ENCODE measurements around the gene RPL7L1.
"Not testable (repeated sequence)": the region's sequence is repeated elsewhere in the genome, so short reads cannot be mapped to it uniquely, and the experiment has no call there.

RPL7L1 gene

GRCh38 chr6:42877695-42878094, 1.7 kb upstream of the RPL7L1 start:
- peak overlapping the region; percentile 67 for H3K27ac Mint-ChIP-seq
- H3K9me3 Mint-ChIP-seq: no peaks in the 10 kb centered on the region

GRCh38 chr6:42880240-42880817, 913 bp downstream of the RPL7L1 start:
- H3K4me3 Mint-ChIP-seq: peak overlapping the region; percentile 90
- H3K36me3 Mint-ChIP-seq: peaks cover 21% of the 10 kb centered on the region
- H3K9me3 Mint-ChIP-seq, DNase-seq, H3K27me3 Mint-ChIP-seq: not testable (repeated sequence)
- H3K27ac Mint-ChIP-seq: peak overlapping the region; percentile 95
- H3K4me1 Mint-ChIP-seq: peaks cover 42% of the 10 kb centered on the region
- CTCF ChIA-PET: interaction anchor here (1.1 to 5.2 kb wide), 7 partner anchors 10 to 333 kb away, joined by 3 to 38 read pairs (median 4); partner anchors contain the start of gene TBCC

More at GRCh38 chr6:42877695-42878094, 1.7 kb upstream of the RPL7L1 start:
- H3K27me3 Mint-ChIP-seq: no peaks in the 10 kb centered on the region
- no peak for DNase-seq
- CTCF ChIA-PET: interaction anchor here (0.6 to 5.2 kb wide), 8 partner anchors 9 to 215 kb away, joined by 3 to 38 read pairs (median 3); no protein-coding TSS in a partner anchor
- H3K4me3 Mint-ChIP-seq: peak overlapping the region; percentile 15
- peaks cover 5% of the 10 kb centered on the region for H3K36me3 Mint-ChIP-seq
- peaks cover 29% of the 10 kb centered on the region for H3K4me1 Mint-ChIP-seq

GRCh38 chr6:42880871-42881270, 1.5 kb downstream of the RPL7L1 start:
- CTCF ChIA-PET: interaction anchor here (2.6 to 5.2 kb wide), 2 partner anchors 9 to 218 kb away, joined by 6 to 38 read pairs; a partner anchor contains a TSS
- H3K4me3 Mint-ChIP-seq: peak overlapping the region; percentile 90
- not testable (repeated sequence) for DNase-seq, H3K27me3 Mint-ChIP-seq, H3K9me3 Mint-ChIP-seq
- H3K36me3 Mint-ChIP-seq: peaks cover 24% of the 10 kb centered on the region
- H3K27ac Mint-ChIP-seq: peak overlapping the region; percentile 95
- peaks cover 42% of the 10 kb centered on the region for H3K4me1 Mint-ChIP-seq

DNA sequence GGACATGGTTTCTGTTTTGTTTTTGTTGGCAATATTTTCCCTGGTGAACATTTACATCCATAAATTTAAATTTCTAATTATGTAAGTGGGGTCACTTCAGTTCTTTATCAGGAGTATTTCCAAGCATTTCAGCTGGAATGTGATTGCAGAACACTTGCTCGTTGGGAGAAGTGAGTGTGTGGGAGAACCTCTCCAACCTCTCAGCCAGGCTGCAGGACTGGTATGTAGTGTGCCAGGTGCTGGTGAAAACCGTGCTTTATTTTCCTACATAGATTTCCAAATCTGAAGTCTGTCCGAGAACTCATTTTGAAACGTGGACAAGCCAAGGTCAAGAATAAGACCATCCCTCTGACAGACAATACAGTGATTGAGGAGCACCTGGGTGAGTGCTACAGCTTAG, 6.3 kb downstream of the RPL7L1 start:
- Mint-ChIP-seq H3K27ac (no peak overlapping the region), H3K27me3 (no peaks in the 10 kb centered on the region), H3K4me1 (peaks cover 39% of the 10 kb centered on the region), H3K36me3 (peaks cover 39% of the 10 kb centered on the region), H3K4me3 (no peak overlapping the region), H3K9me3 (no peaks in the 10 kb centered on the region)
- CTCF ChIA-PET: interaction anchor here (1.1 kb wide), 1 partner anchor 159 kb away, joined by 3 read pairs; no protein-coding TSS in a partner anchor
- no peak for DNase-seq

DNA sequence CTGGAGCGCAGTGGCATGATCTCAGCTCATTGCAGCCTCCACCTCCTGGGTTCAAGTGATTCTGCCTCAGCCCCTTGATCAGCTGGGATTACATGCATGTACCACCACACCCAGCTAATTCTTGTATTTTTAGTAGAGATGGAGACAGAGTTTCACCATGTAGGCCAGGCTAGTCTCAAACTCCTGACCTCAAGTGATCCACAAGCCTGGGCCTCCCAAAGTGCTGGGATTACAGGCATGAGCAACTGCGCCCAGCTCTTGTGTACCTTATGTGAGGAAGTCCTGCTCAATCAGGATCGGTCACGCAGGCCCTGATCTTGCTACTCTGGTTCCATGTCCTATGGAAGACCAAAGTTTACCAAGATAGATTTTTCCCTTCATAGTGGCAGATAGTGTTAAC, 8.8 kb downstream of the RPL7L1 start:
- H3K4me3 Mint-ChIP-seq, H3K27me3 Mint-ChIP-seq, CTCF ChIA-PET, DNase-seq, H3K9me3 Mint-ChIP-seq: not testable (repeated sequence)
- peaks cover 35% of the 10 kb centered on the region for H3K36me3 Mint-ChIP-seq
- peaks cover 37% of the 10 kb centered on the region for H3K4me1 Mint-ChIP-seq
- H3K27ac Mint-ChIP-seq: peak overlapping the region; percentile 39

- H3K27me3 Mint-ChIP-seq: no peaks in the 10 kb centered on the region
- no peaks in the 10 kb centered on the region for H3K9me3 Mint-ChIP-seq
- DNase-seq: no peak
- peak overlapping the region; percentile 89 for H3K4me3 Mint-ChIP-seq
- H3K27ac Mint-ChIP-seq: peak overlapping the region; percentile 90
- peaks cover 30% of the 10 kb centered on the region for H3K4me1 Mint-ChIP-seq
- CTCF ChIA-PET: interaction anchor here (1.3 to 1.6 kb wide), 2 partner anchors 10 to 163 kb away, joined by 5 to 6 read pairs; partner anchors contain the start of gene RPL7L1
- peaks cover 24% of the 10 kb centered on the region for H3K36me3 Mint-ChIP-seq
Observed at GRCh38 chr6:42889815-42890214, 10.4 kb downstream of the RPL7L1 start.

DNA sequence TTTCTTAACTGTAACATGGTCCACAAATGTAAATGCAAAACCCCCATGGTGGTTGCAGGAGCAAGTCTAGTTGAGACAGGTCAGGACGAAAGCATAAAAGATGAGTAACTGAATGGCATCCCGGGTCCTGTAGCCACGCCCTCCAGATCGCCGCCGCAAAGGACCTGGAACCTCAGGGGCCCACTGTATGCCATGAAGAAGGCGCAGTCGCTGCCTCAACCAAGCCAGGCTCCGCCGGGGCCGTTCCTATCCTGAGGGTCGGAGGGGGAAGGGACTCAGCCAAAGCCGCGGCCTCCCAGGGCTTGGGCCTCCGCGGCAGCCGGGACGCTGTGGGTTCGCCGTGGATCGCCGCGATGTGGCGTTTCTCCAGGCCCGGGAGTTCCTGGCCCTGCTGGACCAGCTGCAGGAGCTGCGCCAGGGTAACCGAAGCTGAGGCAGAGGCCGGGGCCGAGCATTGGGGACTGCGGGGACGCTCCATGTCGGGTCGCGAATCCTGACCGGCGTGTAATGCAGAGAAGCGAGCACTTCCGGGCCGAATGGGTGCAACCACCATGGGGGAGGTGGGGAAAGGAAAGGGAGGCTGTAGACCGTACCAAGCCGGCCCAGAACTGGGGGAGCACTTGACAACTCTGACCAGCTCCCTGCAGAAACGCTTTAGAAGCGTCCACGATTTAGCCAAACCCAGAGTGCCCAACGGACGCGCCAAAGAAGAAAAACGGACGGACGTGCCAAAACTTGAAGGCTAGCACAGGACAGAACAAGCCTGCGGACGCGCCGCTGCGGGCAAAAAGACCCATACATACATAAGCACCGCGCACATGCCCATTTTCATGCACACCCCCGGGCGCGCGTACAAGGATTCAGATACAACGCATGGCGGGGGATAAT, 11.1 kb downstream of the RPL7L1 start:
- H3K27me3 Mint-ChIP-seq: no peaks in the 10 kb centered on the region

GRCh38 chr6:42891199-42891722, 11.8 kb downstream of the RPL7L1 start:
- Mint-ChIP-seq H3K9me3 (no peaks in the 10 kb centered on the region), H3K36me3 (peaks cover 15% of the 10 kb centered on the region)

More for the DNA sequence above, 11.1 kb downstream of the RPL7L1 start:
- Mint-ChIP-seq H3K27ac (peak overlapping the region; percentile 90), H3K4me3 (peak overlapping the region; percentile 89), H3K4me1 (peaks cover 30% of the 10 kb centered on the region), H3K36me3 (peaks cover 22% of the 10 kb centered on the region), H3K9me3 (no peaks in the 10 kb centered on the region)
- peak; percentile 95 for DNase-seq
- CTCF ChIA-PET: interaction anchor here (1.0 to 1.6 kb wide), 4 partner anchors 9 to 197 kb away, joined by 3 to 6 read pairs (median 4); partner anchors contain the start of gene RPL7L1

DNA sequence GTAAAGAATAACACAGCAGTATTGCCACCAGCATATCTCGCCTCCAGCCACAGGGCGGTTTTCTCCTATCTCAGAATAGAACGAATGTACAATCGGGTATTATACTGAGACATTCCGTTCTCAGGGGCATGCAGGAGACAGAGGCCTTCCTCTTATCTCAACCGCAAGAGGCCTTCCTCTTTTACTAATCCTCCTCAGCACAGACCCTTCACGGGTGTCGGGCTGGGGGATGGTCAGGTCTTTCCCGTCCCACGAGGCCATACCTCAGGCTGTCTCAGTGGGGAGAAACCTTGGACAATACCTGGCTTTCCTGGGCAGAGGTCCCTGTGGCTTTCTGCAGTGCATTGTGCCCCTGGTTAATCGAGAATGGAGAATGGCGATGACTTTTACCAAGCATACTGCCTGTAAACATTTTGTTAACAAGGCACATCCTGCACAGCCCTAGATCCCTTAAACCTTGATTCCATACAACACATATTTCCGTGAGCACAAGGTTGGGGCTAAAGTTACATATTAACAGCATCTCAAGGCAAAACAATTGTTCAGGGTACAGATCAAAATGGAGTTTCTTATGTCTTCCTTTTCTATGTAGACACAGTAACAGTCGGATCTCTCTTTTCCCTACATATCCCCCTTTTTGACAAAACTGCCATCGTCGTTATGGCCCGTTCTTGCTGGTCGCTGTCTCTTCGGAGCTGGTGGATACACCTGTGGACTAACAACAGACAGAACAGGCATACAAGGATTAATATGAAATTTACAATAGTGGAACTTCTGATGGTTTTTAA, 14.8 kb downstream of the RPL7L1 start:
- H3K27ac Mint-ChIP-seq, DNase-seq, H3K9me3 Mint-ChIP-seq, H3K36me3 Mint-ChIP-seq, H3K27me3 Mint-ChIP-seq, H3K4me3 Mint-ChIP-seq: not testable (repeated sequence)
- CTCF ChIA-PET: interaction anchor here (0.7 kb wide), 1 partner anchor 7 kb away, joined by 3 read pairs; no protein-coding TSS in a partner anchor
- peaks cover 23% of the 10 kb centered on the region for H3K4me1 Mint-ChIP-seq

More at GRCh38 chr6:42891199-42891722, 11.8 kb downstream of the RPL7L1 start:
- Mint-ChIP-seq H3K27me3 (no peaks in the 10 kb centered on the region), H3K4me3 (peak overlapping the region; percentile 89), H3K4me1 (peaks cover 28% of the 10 kb centered on the region), H3K27ac (peak overlapping the region; percentile 90)
- CTCF ChIA-PET: interaction anchor here (0.6 to 1.6 kb wide), 7 partner anchors 9 to 198 kb away, joined by 3 to 5 read pairs (median 3); partner anchors contain the start of gene RPL7L1
- DNase-seq: no peak

DNA sequence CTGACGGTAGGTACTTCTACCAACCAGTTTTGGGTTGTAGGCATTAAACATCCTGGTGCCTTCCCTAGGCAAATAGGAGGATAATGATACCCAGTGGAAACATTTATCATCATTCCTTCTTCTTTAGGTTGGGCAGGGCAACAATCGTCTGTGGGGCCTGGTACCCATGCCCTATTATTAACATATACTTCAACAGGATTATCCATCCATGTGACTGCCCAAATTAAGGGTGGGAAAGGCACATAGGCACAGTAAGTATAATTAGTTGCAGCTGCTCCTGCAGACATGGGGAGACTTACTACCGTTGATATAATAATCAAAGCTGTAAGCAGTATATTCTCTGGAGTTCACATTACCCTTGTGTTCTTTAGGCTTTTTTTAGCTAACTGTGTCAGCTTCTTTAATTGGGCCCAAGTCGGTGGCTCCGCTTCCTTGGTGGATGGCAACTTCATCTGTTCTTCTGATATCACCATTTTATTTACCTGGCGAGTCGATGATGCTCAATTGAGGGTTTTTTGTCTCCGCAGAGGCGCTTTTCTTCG, 16.8 kb downstream of the RPL7L1 start:
- Mint-ChIP-seq H3K27me3 (peaks cover 3% of the 10 kb centered on the region), H3K9me3 (no peaks in the 10 kb centered on the region), H3K36me3 (no peaks in the 10 kb centered on the region), H3K4me3 (no peak overlapping the region), H3K27ac (no peak overlapping the region), H3K4me1 (peaks cover 8% of the 10 kb centered on the region)
- DNase-seq: no peak
- CTCF ChIA-PET: interaction anchor here (1.0 to 1.1 kb wide), 2 partner anchors 235 to 247 kb away, joined by 3 to 7 read pairs; no protein-coding TSS in a partner anchor

DNA sequence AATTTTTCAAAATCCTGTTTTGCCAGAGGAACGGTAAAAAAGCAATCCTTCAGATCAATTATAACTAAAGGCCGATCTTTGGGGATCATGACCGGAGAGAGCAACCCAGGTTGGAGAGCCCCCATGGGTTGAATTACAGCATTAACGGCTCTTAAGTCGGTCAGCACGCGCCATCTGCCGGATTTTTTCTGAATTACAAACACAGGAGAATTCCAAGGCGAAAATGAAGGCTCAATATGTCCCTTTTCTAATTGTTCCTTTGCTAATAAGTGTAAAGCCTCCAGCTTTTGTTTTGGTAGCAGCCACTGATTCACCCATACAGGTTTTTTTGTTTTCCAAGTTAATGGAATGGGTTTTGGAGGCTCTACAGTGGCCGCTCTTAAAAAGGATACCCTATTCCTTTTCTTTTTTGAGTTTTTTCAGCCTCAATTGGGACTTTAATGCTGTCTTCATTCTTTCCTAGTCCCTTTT, 19.5 kb downstream of the RPL7L1 start:
- Mint-ChIP-seq H3K4me3 (no peak overlapping the region), H3K9me3 (no peaks in the 10 kb centered on the region), H3K27ac (no peak overlapping the region), H3K27me3 (peaks cover 3% of the 10 kb centered on the region), H3K4me1 (peaks cover 17% of the 10 kb centered on the region), H3K36me3 (no peaks in the 10 kb centered on the region)
- CTCF ChIA-PET: interaction anchor here (1.0 to 4.3 kb wide), 3 partner anchors 18 to 244 kb away, joined by 3 to 28 read pairs (median 6); no protein-coding TSS in a partner anchor
- DNase-seq: peak; percentile 79

GRCh38 chr6:42899871-42900270, 20.5 kb downstream of the RPL7L1 start:
- Mint-ChIP-seq H3K9me3 (no peaks in the 10 kb centered on the region), H3K4me1 (peaks cover 17% of the 10 kb centered on the region), H3K4me3 (no peak overlapping the region), H3K36me3 (no peaks in the 10 kb centered on the region), H3K27me3 (peaks cover 3% of the 10 kb centered on the region), H3K27ac (no peak overlapping the region)
- no peak for DNase-seq
- CTCF ChIA-PET: interaction anchor here (0.8 to 4.3 kb wide), 6 partner anchors 9 to 246 kb away, joined by 3 to 28 read pairs (median 3); partner anchors contain the start of gene CNPY3

DNA sequence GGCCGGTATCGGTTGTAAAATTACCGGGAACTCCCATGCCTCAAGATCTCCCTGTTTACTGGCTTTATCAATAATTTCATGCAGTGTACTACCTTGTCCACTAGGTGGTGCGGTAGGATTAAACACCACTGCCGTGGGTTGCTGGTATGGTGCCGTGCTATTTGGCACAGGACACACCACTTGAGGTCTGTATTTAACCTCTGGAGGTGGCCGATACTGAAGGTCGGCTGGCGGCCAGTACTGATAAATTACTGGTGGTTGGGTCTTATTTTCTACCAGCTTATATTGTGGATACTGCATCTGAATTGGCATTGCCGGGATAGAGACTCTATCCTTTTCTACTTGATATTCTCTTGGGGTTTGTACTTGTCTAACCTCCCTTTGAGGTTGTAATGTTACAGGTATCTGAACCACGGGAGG, 22.1 kb downstream of the RPL7L1 start:
- H3K27ac Mint-ChIP-seq: no peak overlapping the region
- DNase-seq: peak; percentile 78
- peaks cover 17% of the 10 kb centered on the region for H3K4me1 Mint-ChIP-seq
- CTCF ChIA-PET: interaction anchor here (0.6 to 4.3 kb wide), 13 partner anchors 8 to 605 kb away, joined by 3 to 28 read pairs (median 3); partner anchors contain the start of gene CNPY3
- no peaks in the 10 kb centered on the region for H3K36me3 Mint-ChIP-seq
- H3K27me3 Mint-ChIP-seq: peaks cover 3% of the 10 kb centered on the region
- H3K4me3 Mint-ChIP-seq: no peak overlapping the region
- no peaks in the 10 kb centered on the region for H3K9me3 Mint-ChIP-seq

All from activated naive CD4-positive, alpha-beta T cell treated with anti-CD3 and anti-CD28 coated beads, Interleukin-2, amount 10 ng/mL, durations not matched to agents 7 days and 5 days (primary cell).